ENCODE measurements around the gene PADI1.

The PADI1 gene

DNA sequence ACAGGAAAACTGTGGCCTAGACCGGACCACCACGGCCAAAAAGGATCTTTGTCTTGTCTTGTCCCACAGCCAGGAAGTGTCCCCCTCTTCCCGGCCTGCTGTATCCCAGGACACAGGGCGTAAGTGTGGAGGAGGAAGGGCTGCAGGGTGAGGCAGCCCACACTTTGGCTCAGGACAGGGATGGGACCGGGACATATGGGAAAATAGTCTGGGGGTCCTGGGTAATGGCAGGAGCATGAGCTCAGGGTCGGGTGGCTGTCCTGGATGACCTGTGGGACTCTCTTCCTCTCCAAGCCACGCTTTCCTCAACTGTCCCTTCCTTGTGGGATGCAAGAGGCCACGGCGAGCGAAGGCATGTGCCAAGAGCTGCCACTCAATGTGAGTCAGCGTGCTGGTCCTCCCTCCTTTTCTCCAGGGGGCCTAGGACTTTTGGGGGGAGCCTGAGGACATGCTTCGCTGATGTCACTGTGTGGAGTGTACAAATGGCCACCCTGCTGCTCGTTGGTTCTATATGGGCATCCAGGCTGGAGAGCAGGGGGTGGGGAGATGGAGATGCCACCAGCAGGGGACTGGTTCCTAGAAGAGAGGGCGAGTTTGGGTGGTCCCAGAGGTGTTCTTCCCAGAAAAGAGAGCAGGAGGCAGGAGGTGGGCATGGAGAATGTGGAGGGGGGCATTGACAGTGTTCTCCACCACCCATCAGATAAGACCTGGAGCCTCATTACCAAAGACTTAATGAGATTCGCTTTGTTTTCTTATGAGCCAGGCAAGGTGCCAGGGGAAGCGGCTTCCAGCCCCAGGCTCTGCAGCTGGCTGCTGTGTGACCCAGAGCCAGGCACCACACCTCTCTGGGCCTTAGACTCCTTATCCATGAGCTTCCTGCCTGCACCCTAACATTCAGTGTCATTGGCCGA is 11.5 kb upstream of the PADI1 start:
- no peak for DNase-seq
- no peaks in the 10 kb centered on the region for H3K9me3 ChIP-seq (ENCODE audit: severe bottlenecking)
- no peaks in the 10 kb centered on the region for H3K27me3 ChIP-seq (ENCODE audit: insufficient read depth, low read depth, severe bottlenecking)
- no peaks in the 10 kb centered on the region for H3K36me3 ChIP-seq
- TF ChIP-seq CTCF (IDR thresholded peaks at IDR 0.05; ENCODE audit: low read depth, low read length), result no peak
- no peak overlapping the region for H3K4me3 ChIP-seq (ENCODE audit: low read depth, low read length)
- no peak overlapping the region for H3K27ac ChIP-seq

GRCh38 chr1:17194133-17194475 is 10.8 kb upstream of the PADI1 start:
- no peak overlapping the region for H3K27ac ChIP-seq
- no peak for DNase-seq
- TF ChIP-seq CTCF (IDR thresholded peaks at IDR 0.05; ENCODE audit: low read depth, low read length), result no peak

DNA sequence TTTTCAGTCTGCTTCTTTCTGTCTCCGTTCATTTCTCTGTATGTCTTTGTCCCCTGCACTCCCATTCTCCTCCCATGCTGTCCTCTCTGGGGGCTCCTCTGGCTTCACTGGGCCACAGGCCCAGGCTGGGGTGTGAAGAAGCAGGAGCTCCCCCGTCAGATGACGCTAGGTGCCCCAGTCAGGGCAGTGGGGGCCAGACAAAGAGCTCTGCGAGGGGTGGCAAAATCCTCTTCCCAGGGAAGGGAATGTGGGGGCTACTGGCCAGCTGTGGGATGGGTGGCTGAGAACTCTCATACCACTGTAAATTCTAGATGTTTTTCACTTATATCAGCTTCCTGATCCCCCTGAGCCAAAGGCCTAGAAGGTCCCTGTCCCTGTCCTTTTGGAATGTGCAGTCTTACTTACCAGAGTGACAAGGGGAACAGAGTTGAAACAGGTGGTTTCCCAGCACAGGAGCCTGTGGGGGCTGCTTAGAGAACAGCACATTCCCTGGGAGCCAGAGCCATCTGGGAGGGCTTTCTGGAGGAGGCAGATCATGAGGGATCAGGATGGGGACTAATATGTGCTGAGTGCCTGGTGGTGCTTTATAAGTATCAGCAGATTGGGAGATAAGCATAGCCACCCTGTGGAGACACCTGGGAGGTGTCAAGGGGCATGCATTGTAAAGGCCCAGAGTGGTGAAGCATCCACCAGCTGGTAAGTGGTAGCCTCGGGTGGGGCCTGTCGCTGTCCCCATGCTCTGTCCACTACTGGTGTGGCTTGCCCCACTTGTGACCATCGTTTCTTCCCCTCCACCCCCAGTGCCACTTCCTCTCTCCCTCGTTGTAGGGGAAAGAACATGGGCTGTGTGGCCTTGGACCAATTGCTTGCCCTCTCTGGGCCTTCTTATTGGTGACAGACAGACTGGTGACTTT is 10.1 kb upstream of the PADI1 start:
- Histone ChIP-seq H3K9me3 (ENCODE audit: severe bottlenecking) (no peaks in the 10 kb centered on the region), H3K36me3 (no peaks in the 10 kb centered on the region), H3K27me3 (ENCODE audit: insufficient read depth, low read depth, severe bottlenecking) (no peaks in the 10 kb centered on the region), H3K4me3 (ENCODE audit: low read depth, low read length) (no peak overlapping the region), H3K27ac (no peak overlapping the region)
- no peak for TF ChIP-seq CTCF (IDR thresholded peaks at IDR 0.05; ENCODE audit: low read depth, low read length)
- DNase-seq, result no peak

More at GRCh38 chr1:17194133-17194475, 10.8 kb upstream of the PADI1 start:
- Histone ChIP-seq H3K36me3 (no peaks in the 10 kb centered on the region), H3K9me3 (ENCODE audit: severe bottlenecking) (no peaks in the 10 kb centered on the region), H3K27me3 (ENCODE audit: insufficient read depth, low read depth, severe bottlenecking) (no peaks in the 10 kb centered on the region), H3K4me3 (ENCODE audit: low read depth, low read length) (no peak overlapping the region)

- Histone ChIP-seq H3K36me3 (no peaks in the 10 kb centered on the region), H3K9me3 (ENCODE audit: severe bottlenecking) (no peaks in the 10 kb centered on the region), H3K27me3 (ENCODE audit: insufficient read depth, low read depth, severe bottlenecking) (no peaks in the 10 kb centered on the region), H3K4me3 (ENCODE audit: low read depth, low read length) (no peak overlapping the region), H3K27ac (no peak overlapping the region)
- DNase-seq, result no peak
- TF ChIP-seq CTCF (IDR thresholded peaks at IDR 0.05; ENCODE audit: low read depth, low read length), result no peak
Observed at GRCh38 chr1:17195731-17196130, 9.2 kb upstream of the PADI1 start.

- no peak for TF ChIP-seq CTCF (IDR thresholded peaks at IDR 0.05; ENCODE audit: low read depth, low read length)
- DNase-seq, result no peak
- Histone ChIP-seq H3K9me3 (ENCODE audit: severe bottlenecking) (no peaks in the 10 kb centered on the region), H3K36me3 (no peaks in the 10 kb centered on the region), H3K27ac (no peak overlapping the region), H3K4me3 (ENCODE audit: low read depth, low read length) (no peak overlapping the region), H3K27me3 (ENCODE audit: insufficient read depth, low read depth, severe bottlenecking) (no peaks in the 10 kb centered on the region)
Observed at GRCh38 chr1:17196496-17197185, 8.3 kb upstream of the PADI1 start.

All from WERI-Rb-1 (cell line).